ENCODE data around the gene XNDC1N. TPM values are rescaled to one million over a fixed set of nuclear protein-coding genes. Genes with fewer than 3 reads are reported as not detected.

XNDC1N gene
- total and polyA plus RNA-seq, 2 of the 13 experiments (the other 11 are each of a cell fraction or from before 2014, with no cell fraction given) = 3.4 to 7.5 TPM

DNA sequence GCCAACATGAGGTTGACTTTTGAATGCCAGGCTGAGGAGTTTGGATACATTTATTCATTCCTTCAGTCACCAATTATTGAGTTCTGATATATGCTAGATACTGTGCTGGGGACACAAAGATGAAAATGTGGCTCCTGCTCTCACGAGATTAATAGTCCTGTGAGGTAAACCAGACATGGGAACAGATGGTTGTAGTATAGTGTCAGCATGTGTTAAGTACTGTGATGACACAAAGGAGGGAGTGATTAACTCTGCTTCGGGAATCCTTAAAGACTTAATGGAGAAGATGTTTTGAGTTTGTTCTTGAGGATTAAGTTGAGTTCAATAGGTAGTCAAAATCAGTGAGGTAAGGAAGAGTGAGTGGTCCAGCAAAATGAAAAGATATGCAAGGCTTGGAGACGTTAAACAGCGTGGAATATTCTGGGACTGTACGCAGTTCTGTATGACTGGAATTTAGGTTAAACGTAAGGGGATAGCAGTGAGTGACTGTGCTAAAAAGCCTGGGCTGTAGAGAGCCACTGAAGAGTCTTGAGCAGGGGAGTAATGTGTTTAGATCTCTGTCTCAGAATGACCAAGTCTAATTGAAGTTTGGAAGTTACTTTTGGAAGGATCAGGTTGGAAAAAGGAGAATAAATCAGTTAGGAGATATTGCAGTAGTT, 12.3 kb upstream of the XNDC1N start:
- peaks cover 28% of the 10 kb centered on the region for H3K4me1 ChIP-seq (ENCODE audit: insufficient read depth, low read length)
- in situ Hi-C loops (cut with HindIII; ENCODE audit: extremely low pct_ligation_motif_present, low pct_unique_long_range_greater_than_20kb) = no loop called here
- peaks cover 78% of the 10 kb centered on the region for H3K79me2 ChIP-seq (ENCODE audit: insufficient read depth, low read length)
- H3K9me3 ChIP-seq (ENCODE audit: low read length) = no peaks in the 10 kb centered on the region
- no peaks in the 10 kb centered on the region for H4K20me1 ChIP-seq (ENCODE audit: insufficient read depth, low read length)
- no peak overlapping the region for H3K9ac ChIP-seq (ENCODE audit: insufficient read depth, low read depth, low read length)
- ChIA-PET CTCF (ENCODE audit: low intra/inter-chr PET ratio, low total read pairs) (no interaction called here), POLR2A (no interaction called here)
- peaks cover 4 to 13% of the 10 kb centered on the region in 2 experiments; a peak in 4 of 5 replicates for H3K36me3 ChIP-seq (replicated peaks in 1 of 2; ENCODE audit: control insufficient read depth in 1 of 2, insufficient read depth in 2 of 2, low read length in 2 of 2)
- FAIRE-seq (no peak), ATAC-seq (no peak), DNase-seq (ENCODE audit: low spot score) (no peak)
- H3K27me3 ChIP-seq (ENCODE audit: control insufficient read depth in 1 of 2, insufficient read depth in 2 of 2, low read length in 2 of 2) = no peaks in the 10 kb centered on the region
- H3K4me2 ChIP-seq (ENCODE audit: low read depth, low read length) = no peak overlapping the region
- 94% methylated on average over 6 of the region's 6 CpGs for WGBS (ENCODE audit: low lambda C conversion rate)
- H2AFZ ChIP-seq (ENCODE audit: low read length) = no peak overlapping the region
- no TSS peak for BruUV-seq (replicated peaks)
- H3K27ac ChIP-seq (ENCODE audit: extremely low read length, insufficient read depth, low read length) = no peak overlapping the region
- H3K4me3 ChIP-seq (replicated peaks in 1 of 3; ENCODE audit: insufficient read depth in 1 of 3, low read depth in 2 of 3, low read length in 3 of 3) = no peak overlapping the region
- TF ChIP-seq CBX5 (CRISPR knock-in tag; IDR thresholded peaks at IDR 0.05; ENCODE audit: borderline replicate concordance) (no peak), DNMT3B (CRISPR knock-in tag; conservative IDR thresholded peaks at IDR 0.05) (no peak), BORCS8-MEF2B (CRISPR knock-in tag; IDR thresholded peaks at IDR 0.05) (no peak), ZFP1 (CRISPR knock-in tag; IDR thresholded peaks at IDR 0.05) (no peak), ZFP36 (IDR thresholded peaks at IDR 0.05; ENCODE audit: borderline replicate concordance, low read depth, low read length, partially characterized antibody) (no peak), ZBTB42 (CRISPR knock-in tag; IDR thresholded peaks at IDR 0.05) (no peak), ZFX (CRISPR knock-in tag; IDR thresholded peaks at IDR 0.05; ENCODE audit: low read depth) (no peak)
- TF ChIP-seq, protein P1, sequence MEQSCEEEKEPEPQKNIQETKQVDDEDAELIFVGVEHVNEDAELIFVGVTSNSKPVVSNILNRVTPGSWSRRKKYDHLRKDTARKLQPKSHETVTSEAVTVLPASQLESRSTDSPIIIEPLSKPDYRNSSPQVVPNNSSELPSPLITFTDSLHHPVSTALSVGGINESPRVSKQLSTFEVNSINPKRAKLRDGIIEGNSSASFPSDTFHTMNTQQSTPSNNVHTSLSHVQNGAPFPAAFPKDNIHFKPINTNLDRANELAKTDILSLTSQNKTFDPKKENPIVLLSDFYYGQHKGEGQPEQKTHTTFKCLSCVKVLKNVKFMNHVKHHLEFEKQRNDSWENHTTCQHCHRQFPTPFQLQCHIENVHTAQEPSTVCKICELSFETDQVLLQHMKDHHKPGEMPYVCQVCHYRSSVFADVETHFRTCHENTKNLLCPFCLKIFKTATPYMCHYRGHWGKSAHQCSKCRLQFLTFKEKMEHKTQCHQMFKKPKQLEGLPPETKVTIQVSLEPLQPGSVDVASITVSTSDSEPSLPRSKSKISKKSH (CRISPR knock-in tag; IDR thresholded peaks at IDR 0.05; ENCODE audit: borderline replicate concordance) = no peak
- TF ChIP-seq, protein P2, sequence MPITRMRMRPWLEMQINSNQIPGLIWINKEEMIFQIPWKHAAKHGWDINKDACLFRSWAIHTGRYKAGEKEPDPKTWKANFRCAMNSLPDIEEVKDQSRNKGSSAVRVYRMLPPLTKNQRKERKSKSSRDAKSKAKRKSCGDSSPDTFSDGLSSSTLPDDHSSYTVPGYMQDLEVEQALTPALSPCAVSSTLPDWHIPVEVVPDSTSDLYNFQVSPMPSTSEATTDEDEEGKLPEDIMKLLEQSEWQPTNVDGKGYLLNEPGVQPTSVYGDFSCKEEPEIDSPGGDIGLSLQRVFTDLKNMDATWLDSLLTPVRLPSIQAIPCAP (CRISPR knock-in tag; IDR thresholded peaks at IDR 0.05; ENCODE audit: low read depth) = no peak
- intact Hi-C loops (cut with micrococcal nuclease; ENCODE audit: unreplicated experiment) = no loop called here
